GM12878 (cell line): ENCODE results near the gene TMEM150C. TPM values are rescaled to one million over a fixed set of nuclear protein-coding genes. Genes with fewer than 3 reads are reported as not detected.

Experiments used
- ATAC-seq: fragments of 200-7000 bp; cut with Tn5 transposase; 3 replicates; pipeline ENCODE4 v1.9.1; 2020; ENCODE audit warnings: mild to moderate bottlenecking, moderate library complexity
- BruUV-seq: library from RNA; stranded (reverse); fragments of 400-500 nt; replicated peaks from 2 replicates; lab custom pipeline; 2021; lab: Mats Ljungman, UMichigan
- CTCF ChIA-PET: fragments of 300-600 bp; sonication (Branson Sonifier 250); formaldehyde crosslinking; extraction: SDS; loops from one replicate; lab custom pipeline; 2021; ENCODE audit warnings: inconsistent platforms; lab: Yijun Ruan, JAX
- POLR2A ChIA-PET: fragments of 350-600 bp; formaldehyde crosslinking; extraction: SDS; loops from one replicate; lab custom pipeline; 2021; ENCODE audit warnings: inconsistent platforms; lab: Charles Lee
- RAD21 ChIA-PET: fragments of 300-600 bp; sonication (Branson Sonifier 250); formaldehyde crosslinking; loops from one replicate; lab custom pipeline; 2023; ENCODE audit warnings: antibody characterized with exemption; ENCODE audit not compliant: unreplicated experiment; lab: Charles Lee
- SMC1A ChIA-PET: fragments of 300-600 bp; sonication (Branson Sonifier 250); formaldehyde crosslinking; loops from one replicate; lab custom pipeline; 2023; ENCODE audit not compliant: unreplicated experiment, uncharacterized antibody; lab: Charles Lee
- DNase-seq: peaks from one replicate; pipeline ENCODE4 v3.0.0-alpha.2; 2011; ENCODE audit warnings: low read depth, low spot score
- FAIRE-seq: peaks from 3 replicates; lab custom pipeline; 2011; peaks lifted over from hg19 to GRCh38; lab: Jason Lieb, UNC
- H2AFZ ChIP-seq: 2 replicates; pipeline ENCODE4 v1.6.0; 2011; ENCODE audit warnings: low read depth, low read length, control low read depth; ENCODE audit not compliant: control insufficient read depth
- H3K27ac ChIP-seq: 2 replicates; pipeline ENCODE4 v1.5.1; 2011; ENCODE audit warnings: control low read depth; ENCODE audit not compliant: control insufficient read depth, insufficient read depth
- H3K27me3 ChIP-seq, 2 experiments: replicated peaks in 1 of 2; 2 replicates each; pipeline versions ENCODE4 v1.6.0 to v1.6.1; 2011; ENCODE audit warnings: low read length in 1 of 2; ENCODE audit not compliant: control insufficient read depth in 2 of 2, insufficient read depth in 2 of 2
- H3K36me3 ChIP-seq, 2 experiments: 2 replicates each; pipeline ENCODE4 v1.5.1; 2011; ENCODE audit warnings: low read length in 1 of 2; ENCODE audit not compliant: control insufficient read depth in 2 of 2, insufficient read depth in 2 of 2
- H3K4me1 ChIP-seq: 2 replicates; pipeline ENCODE4 v1.6.1; 2011; ENCODE audit warnings: mild to moderate bottlenecking, low read length, moderate library complexity, mixed read lengths; ENCODE audit not compliant: control insufficient read depth, insufficient read depth
- H3K4me2 ChIP-seq: 2 replicates; pipeline ENCODE4 v1.6.0; 2011; ENCODE audit warnings: control low read depth; ENCODE audit not compliant: control insufficient read depth, insufficient read depth
- H3K4me3 ChIP-seq: fragments of 200-600 bp; sonication (generic); 2 replicates; pipeline ENCODE4 v1.5.1; 2016
- H3K79me2 ChIP-seq: 2 replicates; pipeline ENCODE4 v1.6.0; 2011; ENCODE audit warnings: low read length; ENCODE audit not compliant: control insufficient read depth, insufficient read depth
- H3K9ac ChIP-seq: 2 replicates; pipeline ENCODE4 v1.8.0; 2011; ENCODE audit warnings: low read length, control low read depth, mixed read lengths; ENCODE audit not compliant: control insufficient read depth, insufficient read depth
- H3K9me3 ChIP-seq: replicated peaks from 3 replicates; pipeline ENCODE4 v1.5.1; 2011; ENCODE audit warnings: mild to moderate bottlenecking, low read length; ENCODE audit not compliant: control insufficient read depth, insufficient read depth
- H4K20me1 ChIP-seq: 2 replicates; pipeline ENCODE4 v1.6.0; 2011; ENCODE audit not compliant: control insufficient read depth, insufficient read depth
- ATF3 ChIP-seq: IDR thresholded peaks from 2 replicates; pipeline ENCODE4 v1.6.1; 2011; ENCODE audit warnings: low read depth, mild to moderate bottlenecking, low read length, moderate library complexity, borderline replicate concordance; ENCODE audit errors: extremely low read depth
- CBFB ChIP-seq: IDR thresholded peaks from 2 replicates; pipeline ENCODE4 v1.6.1; 2016; ENCODE audit warnings: antibody characterized with exemption, low read depth
- CHD1 ChIP-seq: IDR thresholded peaks from 2 replicates; pipeline ENCODE4 v1.6.1; 2012; ENCODE audit warnings: low read depth, low read length, improper control_type of control experiment
- CTCF ChIP-seq, 3 experiments: IDR thresholded peaks in 2 of 3; conservative IDR thresholded peaks in 1 of 3; 2 replicates each; pipeline ENCODE4 v1.5.1; 2011; ENCODE audit warnings: low read depth in 3 of 3, low read length in 3 of 3, mild to moderate bottlenecking in 3 of 3, control low read depth in 2 of 3, moderate library complexity in 2 of 3, inconsistent platforms in 1 of 3, mixed read lengths in 1 of 3; ENCODE audit not compliant: control insufficient read depth in 2 of 3, insufficient read depth in 1 of 3; ENCODE audit errors: extremely low read depth in 1 of 3
- FOXK2 ChIP-seq: fragments of 450-650 bp; IDR thresholded peaks from 2 replicates; pipeline ENCODE4 v1.6.1; 2017; ENCODE audit warnings: mild to moderate bottlenecking, moderate library complexity
- HCFC1 ChIP-seq: fragments of 150-350 bp; IDR thresholded peaks from 2 replicates; pipeline ENCODE4 v1.6.1; 2014; ENCODE audit warnings: low read length
- MEF2A ChIP-seq: IDR thresholded peaks from 2 replicates; pipeline ENCODE4 v1.6.1; 2011; ENCODE audit warnings: low read depth, mild to moderate bottlenecking, low read length, moderate library complexity; ENCODE audit not compliant: insufficient read depth
- MYC ChIP-seq: IDR thresholded peaks from 2 replicates; pipeline ENCODE4 v1.6.1; 2011; ENCODE audit warnings: mild to moderate bottlenecking, low read length, moderate library complexity, inconsistent platforms; ENCODE audit not compliant: insufficient read depth, insufficient replicate concordance, insufficient read length, severe bottlenecking
- NFYB ChIP-seq: IDR thresholded peaks from 2 replicates; pipeline ENCODE4 v1.6.1; 2011; ENCODE audit warnings: low read depth, mild to moderate bottlenecking, low read length, improper control_type of control experiment, moderate library complexity; ENCODE audit not compliant: insufficient read depth
- RBBP5 ChIP-seq: fragments of 200-600 bp; sonication (generic); conservative IDR thresholded peaks from 2 replicates; pipeline ENCODE4 v1.6.1; 2016
- SRF ChIP-seq, 2 experiments: IDR thresholded peaks; 2 replicates each; pipeline ENCODE4 v1.6.1; 2011; ENCODE audit warnings: low read depth in 2 of 2, low read length in 2 of 2, mild to moderate bottlenecking in 1 of 2, moderate library complexity in 1 of 2
- TBL1XR1 ChIP-seq: IDR thresholded peaks from 2 replicates; pipeline ENCODE4 v1.6.1; 2012; ENCODE audit warnings: low read depth, low read length, improper control_type of control experiment
- USF2 ChIP-seq: IDR thresholded peaks from 2 replicates; pipeline ENCODE4 v1.6.1; 2011; ENCODE audit warnings: low read depth, low read length, improper control_type of control experiment, borderline replicate concordance
- WGBS: methylation state at CpG from one replicate; pipeline ENCODE4 v1.1.6; 2016; ENCODE audit warnings: low lambda C conversion rate; ENCODE audit not compliant: insufficient replicate concordance, insufficient coverage; ENCODE audit errors: missing lambda C conversion rate; 5-methylcytosine and 5-hydroxymethylcytosine counted together
- in situ Hi-C: fragments of 300-500 bp; cut with MboI; formaldehyde crosslinking; loops from 9 replicates; pipeline ENCODE4 v1.14.3; 2018; ENCODE audit warnings: mixed read lengths
- intact Hi-C: fragments of 100-400 bp; cut with micrococcal nuclease; formaldehyde crosslinking; loops from one replicate; pipeline ENCODE4 v1.14.2; 2022; ENCODE audit not compliant: unreplicated experiment
- polyA plus RNA-seq, 11 experiments: library from polyadenylated mRNA; depleted of rRNA in 4 of 11; unstranded in 6 of 11; stranded (reverse) in 5 of 11; fragments of >200 nt; fragmentation: Nextera tagmentation in 4 of 11; fragmentation: Illumina TruSeq in 1 of 11; extraction: Ambion mirVana in 4 of 11; extraction: Trizol in 1 of 11; gene quantifications; 1 replicate in 1 of 11; 2 replicates in 10 of 11; pipeline versions ENCODE4 v1.2.1 to v1.2.3, GENCODE V29; 2011 to 2016; ENCODE audit warnings: inconsistent platforms in 2 of 11, missing spikeins in 2 of 11, low read depth in 1 of 11
- total RNA-seq, 4 experiments: library from RNA; depleted of rRNA in 3 of 4; stranded (reverse); fragments of >200 nt in 3 of 4; fragmentation: Illumina TruSeq in 1 of 4; extraction: Trizol in 1 of 4; gene quantifications; 2 replicates each; pipeline versions ENCODE4 v1.2.1 to v1.2.3, GENCODE V29; 2013 to 2021
- TF ChIP-seq, protein P1 (sequence below): IDR thresholded peaks from 2 replicates; pipeline ENCODE4 v1.6.1; 2011; ENCODE audit warnings: borderline replicate concordance, low read depth, mild to moderate bottlenecking, moderate library complexity, low read length; ENCODE audit not compliant: insufficient read depth, poor library complexity, severe bottlenecking

TMEM150C gene
- total and polyA plus RNA-seq, 10 of the 15 experiments (the other 5 are each of a cell fraction or from before 2014, with no cell fraction given), result 0.04 to 0.78 (median 0.13) TPM; not detected in 2

DNA sequence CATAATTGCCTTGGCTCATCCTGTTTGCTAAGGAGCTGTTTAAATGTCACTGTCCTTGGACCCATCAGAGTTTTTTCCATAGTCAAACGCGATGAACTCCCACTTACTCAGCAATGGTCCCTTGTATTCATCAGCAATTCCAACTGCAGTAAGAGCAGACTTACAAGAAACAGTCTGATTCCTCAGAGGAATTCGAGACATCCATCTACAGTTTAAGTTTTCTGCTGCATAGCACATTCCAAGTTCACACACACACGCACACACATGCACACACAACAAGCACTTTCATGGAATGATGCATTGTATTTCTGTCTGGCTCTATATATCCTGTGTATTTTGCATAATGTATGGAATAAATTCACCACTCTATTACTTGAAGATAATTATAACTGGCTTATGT lies 32.7 kb upstream of the TMEM150C start:
- H3K9ac ChIP-seq, result no peak overlapping the region
- intact Hi-C loops, result no loop called here

DNA sequence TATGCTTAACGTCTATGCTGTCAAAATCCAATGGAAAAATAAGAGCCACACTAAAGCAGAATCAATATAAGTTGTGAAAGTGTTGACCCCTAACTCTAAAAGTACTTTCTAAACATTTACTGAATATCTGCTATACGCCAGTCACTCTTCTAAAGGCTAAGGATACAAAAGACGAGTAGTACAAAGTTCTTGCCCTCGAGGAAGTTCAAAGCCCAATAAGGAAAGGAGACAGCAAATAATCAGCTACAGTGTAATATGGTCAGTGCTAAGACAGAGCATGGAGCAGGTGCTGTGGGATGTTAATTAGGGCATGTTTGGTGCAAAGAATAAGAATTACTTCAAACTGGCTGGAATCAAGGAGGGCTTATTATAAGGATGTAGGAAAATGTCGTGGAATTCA lies 31.6 kb upstream of the TMEM150C start:
- ChIA-PET CTCF (interaction anchor here (0.9 kb wide), 1 partner anchor 146 kb away, joined by 4 read pairs; no protein-coding TSS in a partner anchor), SMC1A (no interaction called here), RAD21 (no interaction called here), POLR2A (no interaction called here)
- no peak overlapping the region for H3K4me3 ChIP-seq
- BruUV-seq, result no TSS peak
- no peaks in the 10 kb centered on the region for H4K20me1 ChIP-seq
- no peak overlapping the region for H3K4me2 ChIP-seq
- peaks cover 0 to 2% of the 10 kb centered on the region in 2 experiments; a peak in 1 of 4 replicates for H3K27me3 ChIP-seq
- in situ Hi-C loops, result no loop called here
- no peaks in the 10 kb centered on the region for H3K36me3 ChIP-seq
- no peak overlapping the region for H3K27ac ChIP-seq
- no peak overlapping the region for H2AFZ ChIP-seq
- FAIRE-seq (no peak), DNase-seq (no peak), ATAC-seq (no peak)
- intact Hi-C loops, result no loop called here
- H3K9ac ChIP-seq, result no peak overlapping the region
- no peaks in the 10 kb centered on the region for H3K9me3 ChIP-seq
- WGBS, result 8% methylated on average over 5 of the region's 5 CpGs
- H3K79me2 ChIP-seq, result no peaks in the 10 kb centered on the region
- H3K4me1 ChIP-seq, result no peaks in the 10 kb centered on the region
- TF ChIP-seq HCFC1 (no peak), NFYB (no peak), TBL1XR1 (no peak), CTCF (IDR thresholded peaks at IDR 0.05 in 2 of 3, conservative IDR thresholded peaks at IDR 0.05 in 1 of 3; ENCODE audit: control insufficient read depth in 2 of 3, extremely low read depth in 1 of 3, insufficient read depth in 1 of 3, low read depth in 3 of 3, low read length in 3 of 3) (no peak), USF2 (no peak), CHD1 (no peak)
- TF ChIP-seq, protein P1, sequence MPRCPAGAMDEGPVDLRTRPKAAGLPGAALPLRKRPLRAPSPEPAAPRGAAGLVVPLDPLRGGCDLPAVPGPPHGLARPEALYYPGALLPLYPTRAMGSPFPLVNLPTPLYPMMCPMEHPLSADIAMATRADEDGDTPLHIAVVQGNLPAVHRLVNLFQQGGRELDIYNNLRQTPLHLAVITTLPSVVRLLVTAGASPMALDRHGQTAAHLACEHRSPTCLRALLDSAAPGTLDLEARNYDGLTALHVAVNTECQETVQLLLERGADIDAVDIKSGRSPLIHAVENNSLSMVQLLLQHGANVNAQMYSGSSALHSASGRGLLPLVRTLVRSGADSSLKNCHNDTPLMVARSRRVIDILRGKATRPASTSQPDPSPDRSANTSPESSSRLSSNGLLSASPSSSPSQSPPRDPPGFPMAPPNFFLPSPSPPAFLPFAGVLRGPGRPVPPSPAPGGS, result no peak

More for the DNA sequence above, 32.7 kb upstream of the TMEM150C start:
- Histone ChIP-seq H3K79me2 (no peaks in the 10 kb centered on the region), H3K9me3 (no peaks in the 10 kb centered on the region), H3K36me3 (no peaks in the 10 kb centered on the region), H3K4me3 (no peak overlapping the region), H3K4me1 (no peaks in the 10 kb centered on the region), H3K27me3 (peaks cover 0 to 2% of the 10 kb centered on the region in 2 experiments; a peak in 1 of 4 replicates), H3K27ac (no peak overlapping the region), H2AFZ (no peak overlapping the region), H3K4me2 (no peak overlapping the region), H4K20me1 (no peaks in the 10 kb centered on the region)
- TF ChIP-seq MYC (no peak), FOXK2 (no peak), RBBP5 (no peak), CBFB (no peak), MEF2A (no peak), SRF (IDR thresholded peaks at IDR 0.05; ENCODE audit: low read depth in 2 of 2, low read length in 2 of 2) (no peak), ATF3 (no peak)
- ChIA-PET CTCF (interaction anchor here (1.0 kb wide), 1 partner anchor 145 kb away, joined by 3 read pairs; no protein-coding TSS in a partner anchor), POLR2A (no interaction called here), SMC1A (no interaction called here), RAD21 (no interaction called here)
- WGBS, result 35% methylated on average over 4 of the region's 4 CpGs
- no peak for DNase-seq
- FAIRE-seq, result no peak
- no peak for ATAC-seq
- in situ Hi-C loops, result no loop called here
- BruUV-seq, result no TSS peak
